ENCODE measurements around the gene MYBBP1A.

The MYBBP1A gene

GRCh38 chr17:4587195-4587594, 32.0 kb upstream of the MYBBP1A start:
- no peak for TF ChIP-seq CTCF (conservative IDR thresholded peaks at IDR 0.05; ENCODE audit: low read length)
- H3K4me3 ChIP-seq (ENCODE audit: low read length): no peak overlapping the region
- DNase-seq (ENCODE audit: low read depth): no peak

GRCh38 chr17:4586043-4586442, 30.9 kb upstream of the MYBBP1A start:
- no peak for TF ChIP-seq CTCF (conservative IDR thresholded peaks at IDR 0.05; ENCODE audit: low read length)
- H3K4me3 ChIP-seq (ENCODE audit: low read length): no peak overlapping the region
- no peak for DNase-seq (ENCODE audit: low read depth)

- no peak overlapping the region for H3K4me3 ChIP-seq (ENCODE audit: low read length)
- no peak for DNase-seq (ENCODE audit: low read depth)
- TF ChIP-seq CTCF (conservative IDR thresholded peaks at IDR 0.05; ENCODE audit: low read length): no peak
Measured at GRCh38 chr17:4585638-4585994, 30.4 kb upstream of the MYBBP1A start.

- no peak for DNase-seq (ENCODE audit: low read depth)
- TF ChIP-seq CTCF (conservative IDR thresholded peaks at IDR 0.05; ENCODE audit: low read length): no peak
- no peak overlapping the region for H3K4me3 ChIP-seq (ENCODE audit: low read length)
Measured at GRCh38 chr17:4584917-4585637, 29.9 kb upstream of the MYBBP1A start.

GRCh38 chr17:4584101-4584916, 29.1 kb upstream of the MYBBP1A start, which contains the start of gene SMTNL2:
SMTNL2 (plus strand) TSS chr17:4584529; CDS start chr17:4584606, 77 bp downstream.
- DNase-seq (ENCODE audit: low read depth): no peak
- TF ChIP-seq CTCF (conservative IDR thresholded peaks at IDR 0.05; ENCODE audit: low read length): no peak
- no peak within 1 kb of the TSS for H3K4me3 ChIP-seq (ENCODE audit: low read length)

- no peak overlapping the region for H3K4me3 ChIP-seq (ENCODE audit: low read length)
- peak; percentile 19; the same call in 1 of the 2 replicates for TF ChIP-seq CTCF (conservative IDR thresholded peaks at IDR 0.05; ENCODE audit: low read length)
- DNase-seq (ENCODE audit: low read depth): no peak
Measured at GRCh38 chr17:4583782-4584100, 28.6 kb upstream of the MYBBP1A start.

- no peak for TF ChIP-seq CTCF (conservative IDR thresholded peaks at IDR 0.05; ENCODE audit: low read length)
- no peak for DNase-seq (ENCODE audit: low read depth)
- no peak overlapping the region for H3K4me3 ChIP-seq (ENCODE audit: low read length)
Measured at GRCh38 chr17:4583206-4583605, 28.0 kb upstream of the MYBBP1A start.

Measured in AG10803 (cell line).